HG03571 (cell line): ENCODE data around the gene GART.
"Not testable (repeated sequence)": the region's sequence is repeated elsewhere in the genome, so short reads cannot be mapped to it uniquely, and the experiment has no call there.

Experiments
- ATAC-seq: cut with Tn5 transposase; IDR thresholded peaks from one replicate; pipeline ENCODE4 v1.9.1; 2021; ENCODE audit not compliant: unreplicated experiment

The GART gene

GRCh38 chr21:33473344-33473743, 68.6 kb downstream of the GART start:
- no peak for ATAC-seq

- no peak for ATAC-seq
Measured at GRCh38 chr21:33470701-33471100, 71.2 kb downstream of the GART start.

GRCh38 chr21:33469183-33469582, 72.7 kb downstream of the GART start:
- ATAC-seq: not testable (repeated sequence)

GRCh38 chr21:33461538-33462250, 80.2 kb downstream of the GART start:
- ATAC-seq: no peak

- no peak for ATAC-seq
Measured at GRCh38 chr21:33458861-33459260, 83.1 kb downstream of the GART start.

- no peak for ATAC-seq
Measured at GRCh38 chr21:33455686-33456446, 86.1 kb downstream of the GART start.
